HG02870 (cell line): ENCODE measurements around the gene PLCH2.

Experiments
- ATAC-seq: cut with Tn5 transposase; IDR thresholded peaks from one replicate; pipeline ENCODE4 v1.9.1; 2021; ENCODE audit warnings: mild to moderate bottlenecking, moderate library complexity; ENCODE audit not compliant: unreplicated experiment

PLCH2 gene

DNA sequence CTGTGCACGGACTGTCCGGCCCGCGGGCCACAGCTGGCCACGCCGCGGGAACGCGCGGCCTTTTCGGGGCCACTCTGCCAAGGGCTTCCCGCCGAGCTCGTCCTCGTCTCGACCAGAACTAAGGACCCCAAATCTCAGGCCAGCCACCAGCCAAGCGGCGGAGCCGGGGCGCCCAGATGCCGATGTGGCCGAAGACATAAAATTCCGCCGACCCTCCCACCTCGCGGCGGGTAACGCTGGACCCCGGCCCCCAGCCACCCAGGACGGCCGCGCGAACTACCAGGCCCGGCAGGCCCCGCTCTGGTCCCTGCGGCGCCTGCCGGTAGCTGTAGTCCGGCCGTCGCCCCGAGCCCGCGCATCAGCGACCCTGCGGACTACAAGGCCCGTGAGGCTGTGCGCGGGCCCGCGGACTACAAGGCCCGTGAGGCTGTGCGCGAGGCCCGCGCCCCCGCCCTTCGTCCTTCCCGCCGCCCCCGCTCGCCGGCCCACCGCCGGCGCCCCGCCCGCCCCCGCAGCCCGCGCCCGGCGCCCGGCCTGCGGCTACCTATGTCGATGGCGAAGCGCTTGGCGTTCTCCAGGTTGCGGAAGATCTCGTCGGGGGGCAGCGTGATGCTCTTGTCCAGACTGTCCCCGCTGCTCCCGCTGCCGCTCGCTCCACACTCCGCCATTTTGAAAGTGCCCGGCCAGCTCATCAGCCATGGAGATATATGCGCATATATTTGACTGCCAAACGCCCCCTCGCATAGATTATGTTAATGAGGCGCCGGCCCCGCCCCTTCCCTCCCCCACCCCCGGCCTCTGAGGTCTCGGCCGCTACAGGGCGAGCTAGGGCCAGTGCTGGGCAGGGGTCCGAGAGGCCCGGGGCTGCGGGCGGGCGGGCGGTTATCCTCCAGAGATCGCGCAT, 50.1 kb downstream of the PLCH2 start, which contains the start of gene PANK4:
PANK4 (minus strand) TSS at position 677 of the 904 bp plus-strand sequence; CDS start at position 668, 9 bp downstream.
- ATAC-seq, result peak; percentile 66

DNA sequence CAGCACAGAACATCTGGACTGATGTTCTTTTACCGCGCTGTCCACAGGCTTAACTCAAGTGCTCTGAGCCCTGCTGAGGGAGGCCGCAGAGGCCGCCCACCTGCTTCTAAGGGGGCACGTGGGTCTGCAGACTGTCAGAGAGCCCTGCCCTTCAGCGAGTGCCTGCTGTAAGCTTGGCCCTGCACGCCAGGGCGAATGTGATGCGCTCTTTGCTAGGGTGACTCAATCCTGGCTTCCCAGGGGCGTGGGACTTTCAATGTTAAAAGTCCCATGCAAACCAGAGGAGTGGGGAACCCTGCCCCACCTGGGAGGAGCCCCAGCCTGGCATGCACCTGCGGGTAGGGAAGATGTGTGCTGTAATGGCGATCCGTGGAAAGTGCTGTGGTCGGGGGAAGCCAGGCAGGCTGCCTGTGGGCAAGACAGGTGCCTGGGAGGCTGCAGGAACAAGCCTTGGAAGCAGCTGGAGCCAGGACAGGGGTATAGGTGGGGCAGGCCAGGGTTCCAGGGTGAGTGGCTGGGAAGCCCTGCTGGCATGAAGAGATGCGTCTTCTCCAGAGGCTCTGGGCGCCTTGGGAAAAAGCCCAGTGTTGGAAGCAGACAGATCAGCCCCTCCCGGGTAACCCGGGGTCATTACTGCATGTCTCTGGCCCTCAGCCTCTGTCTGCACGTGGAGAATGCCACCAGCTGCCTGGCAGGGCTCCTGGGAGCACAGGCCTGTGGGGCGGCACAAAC, 50.9 kb downstream of the PLCH2 start:
- ATAC-seq, result peak; percentile 37

DNA sequence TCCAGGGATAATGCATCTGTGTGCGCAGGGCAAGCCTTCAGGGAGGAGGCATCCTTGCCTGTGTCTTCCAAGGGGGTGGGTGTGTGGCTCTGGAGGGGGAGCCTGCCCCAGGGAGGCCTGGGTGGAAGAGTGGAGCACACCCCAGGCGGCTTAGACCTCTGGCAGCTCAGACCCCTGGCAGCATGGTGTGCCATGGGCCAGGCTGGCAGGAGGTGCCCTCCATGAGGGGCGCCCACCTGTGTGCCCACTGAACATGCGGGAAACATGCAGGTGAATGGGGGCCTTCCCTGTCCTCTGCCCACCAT, 51.4 kb downstream of the PLCH2 start:
- no peak for ATAC-seq

DNA sequence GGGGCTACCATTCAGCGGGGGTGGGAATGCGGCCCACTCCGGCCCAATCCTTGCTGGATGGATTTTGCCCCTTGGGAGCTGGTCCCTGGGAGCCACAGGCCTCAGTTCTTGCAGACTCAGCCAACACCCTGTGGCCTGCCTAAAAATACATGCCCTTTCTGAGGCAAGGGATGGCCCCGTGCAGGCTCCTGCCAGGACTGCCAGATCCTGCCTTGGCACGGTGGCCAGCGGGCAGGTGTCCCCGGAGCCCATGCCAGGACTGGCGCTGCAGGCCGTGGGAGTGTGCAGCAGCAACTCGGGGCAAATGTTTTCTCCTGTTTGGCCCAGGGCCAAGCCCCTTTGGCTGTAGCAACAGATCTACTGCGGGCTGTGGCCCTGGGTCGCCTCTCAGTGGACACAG, 51.9 kb downstream of the PLCH2 start:
- no peak for ATAC-seq

DNA sequence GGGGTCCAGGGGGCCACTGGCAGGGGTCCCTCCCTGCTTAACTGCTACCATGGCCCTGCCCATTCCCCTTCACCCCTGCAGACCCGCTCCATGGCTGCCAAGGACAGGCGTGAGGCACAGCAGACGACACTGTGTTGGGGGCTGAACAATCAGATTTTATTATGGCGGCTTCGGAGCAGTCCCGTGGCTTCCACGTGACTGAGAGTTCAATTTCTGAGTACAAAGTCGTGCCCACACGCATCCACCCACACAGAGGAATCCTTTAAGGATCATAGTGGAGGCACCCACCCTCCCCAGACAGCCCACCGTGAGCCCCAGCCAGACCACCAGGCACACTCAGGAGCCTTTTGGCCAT, 52.5 kb downstream of the PLCH2 start:
- no peak for ATAC-seq

DNA sequence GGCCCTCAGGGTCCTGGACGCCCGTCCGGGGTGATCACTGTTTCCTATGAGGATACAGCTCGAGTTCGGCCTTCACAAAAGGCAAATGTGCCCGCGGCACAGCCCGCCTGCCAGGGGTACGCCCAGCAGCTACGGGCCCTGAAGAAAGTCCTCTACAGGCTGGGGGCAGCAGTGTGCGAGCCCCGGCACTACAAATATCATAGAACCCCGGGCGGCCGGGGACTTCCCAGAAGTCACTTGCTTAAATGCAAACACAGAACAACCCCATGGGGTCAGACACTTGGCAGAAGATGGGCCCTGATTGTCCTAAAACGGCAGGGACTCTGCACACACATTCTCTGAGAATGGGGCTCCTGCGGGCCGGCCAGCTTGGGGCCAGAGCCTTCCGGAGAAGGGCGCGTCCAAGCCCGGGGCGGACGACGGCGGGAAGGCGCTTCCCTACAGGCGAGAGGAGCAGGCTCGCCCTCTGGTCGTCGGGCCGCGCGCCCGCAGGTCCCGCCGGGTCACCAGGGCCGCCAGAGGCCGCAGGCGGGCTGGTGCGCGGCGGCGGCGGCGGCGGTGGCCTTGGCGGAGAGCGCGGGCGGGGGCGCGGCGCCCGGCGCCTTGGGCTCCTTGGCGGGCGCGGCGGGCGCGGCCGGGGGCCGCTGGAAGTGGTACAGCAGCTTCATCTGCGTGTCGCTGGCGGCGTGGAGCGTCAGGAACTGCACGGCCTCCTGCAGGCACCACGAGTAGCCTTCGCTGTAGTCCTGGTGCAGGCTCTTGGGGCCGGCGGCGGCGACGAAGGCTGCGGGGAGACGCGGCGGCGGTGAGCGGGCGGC, 53.1 kb downstream of the PLCH2 start:
- no peak for ATAC-seq

DNA sequence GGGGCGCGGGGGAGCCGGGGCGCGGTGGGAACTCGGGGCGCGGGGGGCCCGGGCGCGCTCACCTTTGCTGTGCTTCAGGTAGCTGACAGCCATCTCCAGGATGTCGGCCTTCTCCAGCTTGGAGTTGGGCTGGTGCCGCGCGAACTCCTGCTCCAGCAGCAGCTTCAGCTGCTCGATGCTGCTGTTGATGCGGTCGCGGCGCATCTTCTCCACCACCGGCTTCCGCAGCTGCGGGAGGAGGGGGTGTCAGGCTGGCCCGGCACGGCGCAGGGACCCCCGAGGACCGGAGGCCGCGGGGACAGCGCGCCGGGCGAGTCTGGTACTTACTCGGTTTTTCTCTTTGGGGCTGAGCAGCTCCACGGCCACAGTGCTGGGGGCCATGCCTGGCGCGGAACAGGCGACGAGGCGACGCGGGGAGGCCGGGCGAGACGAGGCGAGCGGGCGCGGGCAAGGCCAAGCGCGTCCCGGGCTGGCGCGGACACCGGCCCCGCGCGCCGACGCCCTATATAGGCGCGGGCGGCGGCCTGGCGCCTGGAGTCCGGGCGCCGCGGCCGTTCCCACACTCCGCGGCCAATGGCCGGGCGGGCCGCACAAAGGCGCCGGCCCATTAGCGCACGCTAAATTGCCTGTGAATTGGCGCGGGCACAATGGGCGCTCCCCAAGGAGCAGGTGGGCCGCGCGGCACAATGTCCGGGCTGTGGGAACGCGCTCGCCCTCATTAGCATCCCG, 53.9 kb downstream of the PLCH2 start, which contains the start of gene HES5:
HES5 (minus strand) TSS at position 480 of the 729 bp plus-strand sequence; CDS start at position 381, 99 bp downstream.
- no peak for ATAC-seq

DNA sequence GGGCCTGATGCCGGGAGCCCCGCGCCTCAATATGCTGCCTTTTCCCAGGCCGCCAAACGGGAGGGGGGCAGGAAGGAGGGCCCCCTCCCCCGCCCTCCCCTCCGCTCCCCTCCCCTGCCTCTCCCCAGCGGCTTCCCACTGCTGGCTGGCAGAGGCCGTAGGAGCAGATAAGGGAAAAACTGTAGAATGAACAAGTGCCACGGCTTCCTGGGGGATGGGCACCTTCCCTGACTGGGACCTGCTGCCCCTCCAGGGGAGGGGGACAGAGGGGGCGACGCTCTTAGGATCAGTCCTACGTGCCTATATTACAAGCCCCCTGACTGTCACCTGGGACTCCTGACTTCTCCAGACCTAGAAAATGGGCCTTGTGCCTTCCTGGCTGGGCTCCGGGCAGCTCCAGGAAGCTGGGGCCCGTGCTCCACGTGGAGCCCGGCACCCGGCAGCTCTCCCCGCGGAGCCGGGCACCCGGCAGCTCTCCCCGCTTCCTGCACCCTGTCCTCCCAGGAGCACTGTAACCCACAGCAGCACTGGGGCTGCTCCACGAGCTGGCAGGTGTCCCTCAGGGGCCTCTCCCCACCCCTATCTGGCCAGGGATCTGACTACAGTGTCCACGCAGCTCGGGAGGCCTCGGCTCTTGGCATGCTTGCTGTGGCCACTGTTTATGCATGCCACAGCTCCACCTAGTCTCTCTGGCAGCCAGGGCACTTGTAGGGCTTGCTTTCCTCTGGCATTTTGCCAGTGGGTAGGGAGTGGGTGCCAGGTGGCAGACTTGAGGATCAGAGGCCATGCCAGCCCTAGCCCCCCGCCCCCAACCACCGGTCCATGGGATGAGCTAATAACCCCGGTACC, 54.6 kb downstream of the PLCH2 start:
- no peak for ATAC-seq

DNA sequence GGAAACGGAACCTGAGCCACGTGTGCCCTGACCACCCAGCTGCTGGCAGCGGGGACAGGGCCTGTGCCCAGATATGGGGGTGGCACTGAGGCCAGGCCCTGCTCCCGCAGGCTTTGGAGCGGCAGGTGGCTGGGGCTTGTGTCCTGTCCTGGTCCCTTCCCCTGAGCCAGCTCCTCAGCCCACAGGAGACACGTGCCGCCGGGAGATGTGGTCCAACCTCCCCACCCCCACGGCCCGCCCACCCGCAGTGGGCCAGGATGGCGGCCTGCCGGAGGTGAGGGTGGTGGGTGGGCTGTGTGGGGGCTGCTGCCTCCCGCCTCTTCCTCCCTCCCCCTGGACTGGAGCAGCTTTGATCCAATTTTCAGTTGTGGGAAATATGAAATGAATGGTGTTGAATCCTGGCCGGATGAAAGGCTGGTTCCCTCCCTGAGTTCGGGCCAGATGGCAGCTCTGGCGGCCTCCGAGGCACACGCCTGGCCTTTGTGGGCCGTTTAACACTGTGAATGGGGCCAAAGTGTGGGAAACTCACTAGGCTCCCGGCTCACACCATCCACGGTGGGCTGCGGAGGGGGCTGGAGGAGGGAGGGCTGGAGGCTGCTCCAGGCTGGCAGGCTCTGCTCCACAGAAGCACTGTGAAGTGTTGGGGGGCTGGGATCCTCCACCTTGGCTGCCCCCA, 56.5 kb downstream of the PLCH2 start:
- no peak for ATAC-seq

DNA sequence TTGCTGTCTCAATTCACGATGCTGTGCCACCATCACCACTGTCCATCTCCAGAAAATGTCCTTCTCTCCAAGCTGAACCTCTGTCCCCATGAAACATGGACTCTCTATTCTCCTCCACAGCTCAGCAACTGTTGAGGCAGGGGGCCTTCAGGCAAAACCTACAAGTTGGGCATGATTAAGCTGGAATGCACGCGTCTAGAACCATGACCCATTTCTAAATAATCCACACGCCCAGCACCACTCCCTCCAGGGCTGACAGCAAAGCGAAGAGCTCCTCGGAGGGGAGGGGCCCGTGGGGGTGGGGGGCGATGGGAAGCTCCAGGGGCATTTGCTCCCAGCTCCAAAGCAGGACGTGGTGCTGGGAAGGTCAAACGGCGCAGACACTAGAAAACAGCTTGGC, 57.3 kb downstream of the PLCH2 start:
- ATAC-seq, result no peak

DNA sequence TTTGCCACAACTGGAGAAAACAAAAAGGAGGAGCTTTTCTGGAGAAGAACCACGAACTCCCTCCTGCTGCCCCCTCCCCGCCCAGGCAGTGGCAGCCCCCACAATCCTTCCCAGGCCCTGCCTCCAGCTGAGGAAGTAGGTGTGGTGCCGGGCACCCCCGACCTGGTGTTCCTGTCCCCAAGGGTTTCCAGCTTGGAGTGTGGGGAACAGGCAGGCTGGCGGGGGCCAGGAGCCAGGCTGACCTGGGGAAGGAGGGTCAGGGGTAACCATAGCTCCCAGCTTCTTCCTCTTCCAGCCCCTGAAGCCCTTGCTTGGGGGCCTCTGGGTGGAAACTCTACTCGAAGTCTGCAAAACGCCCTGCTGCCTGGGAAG, 58.2 kb downstream of the PLCH2 start:
- ATAC-seq, result no peak

DNA sequence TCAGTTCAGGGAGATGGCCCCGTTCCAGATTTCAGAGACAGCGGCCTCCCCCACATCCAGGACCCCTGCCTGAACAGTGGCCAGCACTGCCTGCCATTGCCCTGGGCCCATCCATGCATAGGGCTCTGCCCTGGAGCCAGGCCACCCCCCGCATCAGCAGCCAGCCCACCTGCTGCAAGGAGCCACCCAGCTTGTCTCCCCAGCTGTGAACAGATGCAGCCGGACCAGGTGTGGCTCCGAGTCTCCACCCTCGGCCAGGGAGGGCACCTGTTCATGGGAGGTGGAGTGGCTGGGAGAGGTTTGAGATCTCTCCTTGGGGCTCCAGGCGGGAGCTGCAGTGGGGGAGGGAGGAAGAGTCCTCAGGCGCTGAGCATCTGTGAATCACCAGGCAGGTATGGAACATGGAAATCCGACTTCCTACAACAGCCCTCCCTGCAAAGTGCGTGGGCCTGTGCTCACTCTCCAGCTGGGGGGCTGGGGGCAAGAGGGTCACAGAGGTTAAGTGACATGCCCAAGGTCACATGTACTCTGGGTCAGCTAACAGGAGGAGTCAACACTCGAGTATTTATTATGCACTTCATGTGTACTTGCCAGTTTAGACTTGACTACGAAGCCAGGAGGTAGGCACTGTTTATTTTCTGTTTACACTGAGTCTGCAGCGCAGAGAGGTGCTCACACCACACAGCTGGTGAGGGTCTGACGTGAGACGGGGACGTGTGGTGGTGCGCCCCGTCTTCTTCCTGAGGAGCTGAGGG, 58.8 kb downstream of the PLCH2 start:
- no peak for ATAC-seq

DNA sequence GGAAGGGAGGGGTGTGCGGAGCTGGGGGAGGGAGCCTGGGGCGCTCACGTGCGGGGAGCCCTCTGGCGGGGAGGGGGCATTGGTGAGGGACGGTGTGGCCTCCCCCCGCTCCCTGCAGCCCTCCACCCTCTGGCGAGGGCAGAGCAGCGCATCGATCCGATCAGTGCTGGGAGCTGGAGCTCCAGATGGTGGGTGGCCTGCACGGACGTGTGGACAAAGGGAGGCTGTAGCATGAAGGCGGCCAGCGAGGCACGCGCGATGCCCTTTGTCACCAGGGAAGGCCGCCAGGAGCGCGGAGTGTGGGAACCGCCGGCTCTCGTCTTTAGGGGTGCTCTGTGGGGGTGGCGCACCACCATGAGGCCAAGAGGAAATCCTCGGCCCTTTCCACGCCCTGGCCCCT, 59.4 kb downstream of the PLCH2 start:
- no peak for ATAC-seq

DNA sequence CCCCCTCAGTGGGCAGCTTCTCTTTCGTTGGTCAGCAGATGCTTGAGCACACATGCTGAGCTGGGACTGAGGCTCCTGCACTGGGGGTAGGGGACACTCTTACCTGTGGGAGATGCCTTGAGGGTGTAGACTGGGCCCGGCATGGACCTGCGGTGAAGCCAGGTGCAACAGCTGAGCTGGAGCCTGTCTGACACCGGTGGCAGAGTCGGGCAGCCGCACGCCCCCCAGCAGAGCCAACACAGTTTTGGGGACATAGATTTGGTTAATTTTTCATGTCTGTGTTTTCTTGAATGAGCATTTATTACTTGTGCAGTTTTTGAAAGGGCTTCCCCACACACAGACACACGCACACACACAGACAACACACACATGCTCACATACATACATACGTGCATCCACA, 59.9 kb downstream of the PLCH2 start:
- ATAC-seq, result no peak

DNA sequence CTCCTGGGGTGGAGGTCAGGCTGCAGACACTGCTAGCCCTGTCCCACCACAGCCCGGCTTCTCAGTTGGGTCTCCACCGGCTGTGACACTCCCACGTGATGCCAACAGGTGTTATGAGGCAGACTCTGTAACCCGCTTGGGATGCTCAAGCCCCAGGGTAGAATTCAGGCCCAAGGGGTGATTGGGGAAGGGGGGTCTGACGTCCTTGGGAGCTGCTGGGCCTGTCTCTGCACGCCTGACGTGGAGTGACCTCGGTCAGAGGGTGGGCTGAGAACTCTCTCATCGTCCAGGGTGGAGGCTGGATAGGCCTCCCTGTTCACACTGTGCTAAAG, 61.7 kb downstream of the PLCH2 start:
- no peak for ATAC-seq

DNA sequence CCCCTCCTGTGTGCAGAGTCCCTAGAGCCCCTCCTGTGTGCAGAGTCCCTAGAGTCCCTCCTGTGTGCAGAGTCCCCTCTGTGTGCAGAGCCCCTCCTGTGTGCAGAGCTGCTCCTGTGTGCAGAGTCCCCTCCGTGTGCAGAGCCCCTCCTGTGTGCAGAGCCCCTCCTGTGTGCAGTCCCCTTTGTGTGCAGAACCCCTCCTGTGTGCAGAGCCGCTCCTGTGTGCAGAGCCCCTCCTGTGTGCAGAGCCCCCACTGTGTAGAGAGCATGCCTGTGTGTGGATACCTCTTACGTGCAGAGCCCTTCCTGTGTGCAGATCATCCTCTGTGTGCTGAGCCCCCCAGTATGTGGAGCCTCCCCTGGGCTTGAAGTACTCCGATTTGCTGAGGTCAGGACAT, 62.3 kb downstream of the PLCH2 start:
- no peak for ATAC-seq

DNA sequence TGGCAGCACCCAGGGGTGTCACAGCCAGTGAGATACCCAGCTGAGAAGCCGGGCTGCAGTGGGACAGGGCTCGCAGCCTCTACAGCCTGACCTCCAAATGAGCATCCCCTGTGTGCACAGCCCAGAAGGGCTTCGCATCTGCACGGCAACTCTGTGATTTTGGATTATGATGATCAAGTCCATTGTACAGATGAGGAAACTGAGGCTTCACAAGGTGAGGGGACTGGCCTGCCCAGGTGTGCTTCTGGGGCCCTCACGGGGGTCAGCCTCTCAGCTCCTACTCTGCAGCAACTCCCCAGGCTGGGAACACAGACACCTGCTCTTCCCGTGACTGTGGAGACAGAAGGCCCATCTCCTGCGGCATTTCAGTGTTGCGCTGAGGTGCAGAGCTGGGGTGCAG, 62.8 kb downstream of the PLCH2 start:
- ATAC-seq, result no peak

DNA sequence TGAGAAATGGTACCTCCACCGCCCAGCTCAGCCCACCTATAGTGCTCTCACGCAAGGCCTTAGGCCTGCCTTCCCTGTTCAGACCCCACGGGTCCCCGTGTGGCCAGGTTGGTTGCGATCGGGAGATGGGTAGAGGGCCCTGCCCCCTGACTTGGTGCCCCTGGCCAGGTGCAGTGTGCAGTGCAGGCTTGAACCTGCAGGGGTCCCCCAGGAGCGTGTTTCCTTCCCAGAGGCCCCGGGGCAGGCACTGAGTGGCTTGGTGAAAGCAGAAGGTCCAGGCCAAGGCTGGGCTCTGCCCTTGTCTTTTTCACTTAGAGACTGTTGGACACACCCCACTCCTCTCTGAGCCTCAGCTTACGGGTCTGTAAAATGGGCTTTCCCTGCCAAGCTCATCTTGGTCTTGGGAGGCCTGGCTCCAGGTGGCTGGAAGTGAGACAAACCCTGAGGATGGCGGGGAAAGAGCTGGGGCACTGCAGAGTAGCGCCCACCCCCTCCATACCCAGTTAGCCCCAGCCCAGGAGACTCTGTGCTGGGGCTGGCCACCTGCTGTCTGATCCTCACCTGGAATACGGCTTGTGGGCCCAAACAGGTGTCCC, 63.3 kb downstream of the PLCH2 start:
- no peak for ATAC-seq
